Measurements from ENCODE around the gene IL23R. TPM values are rescaled to one million over a fixed set of nuclear protein-coding genes. Genes with fewer than 3 reads are reported as not detected.

The IL23R gene
- total and polyA plus RNA-seq, 2 of the 8 experiments (the other 6 are each of a cell fraction or from before 2014, with no cell fraction given), result not detected

DNA sequence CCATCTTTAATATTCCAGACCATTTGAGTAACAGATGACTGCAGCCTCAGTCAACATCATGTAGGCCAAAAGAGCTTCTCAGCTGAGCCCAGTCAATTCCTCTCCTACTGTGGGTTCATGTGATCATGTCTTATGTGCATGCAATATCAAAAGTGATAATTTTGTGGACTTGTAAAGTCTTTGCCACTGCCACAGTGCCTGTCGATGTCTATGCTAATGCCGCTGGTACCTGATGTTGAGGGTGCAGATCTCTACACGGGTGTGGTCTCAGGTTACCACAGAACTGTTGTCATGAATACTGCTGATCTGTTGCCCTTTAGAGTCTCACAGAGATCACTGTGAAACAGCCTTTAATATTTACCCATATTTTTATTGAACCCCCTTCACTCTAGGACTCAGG, 20.2 kb upstream of the IL23R start:
- Histone ChIP-seq H3K23me2 (ENCODE audit: low read depth, low read length) (no peaks in the 10 kb centered on the region), H2BK12ac (ENCODE audit: low read depth, low read length) (no peak overlapping the region), H4K5ac (ENCODE audit: insufficient read length, low read depth, low read length) (no peak overlapping the region), H2BK15ac (ENCODE audit: low read length) (no peak overlapping the region), H2AFZ (ENCODE audit: low read length) (no peak overlapping the region), H3K79me1 (ENCODE audit: low read depth, low read length) (no peaks in the 10 kb centered on the region), H2AK5ac (ENCODE audit: low read depth, low read length) (no peak overlapping the region), H2BK20ac (ENCODE audit: low read length) (no peak overlapping the region), H3K36me3 (ENCODE audit: control insufficient read depth in 2 of 4, insufficient read depth in 4 of 4, low read length in 3 of 4) (no peaks in the 10 kb centered on the region), H3K9ac (replicated peaks in 1 of 4; ENCODE audit: extremely low read depth in 1 of 4, low read depth in 3 of 4, low read length in 3 of 4) (no peak overlapping the region), H2BK5ac (ENCODE audit: low read depth, low read length) (no peak overlapping the region), H3K27me3 (replicated peaks in 1 of 4; ENCODE audit: control insufficient read depth in 3 of 4, extremely low read depth in 1 of 4, insufficient read depth in 3 of 4, low read length in 3 of 4) (no peaks in the 10 kb centered on the region), H4K91ac (replicated peaks; ENCODE audit: insufficient read length, low read length) (no peak overlapping the region), H3K27ac (ENCODE audit: low read depth, low read length) (no peak overlapping the region), H4K8ac (ENCODE audit: extremely low read depth, insufficient read depth, low read length) (no peak overlapping the region), H3K14ac (ENCODE audit: insufficient read length) (no peak overlapping the region), H4K20me1 (replicated peaks in 1 of 2; ENCODE audit: control insufficient read depth in 1 of 2, insufficient read depth in 2 of 2, low read length in 2 of 2) (no peaks in the 10 kb centered on the region), H3K23ac (ENCODE audit: insufficient read length) (no peak overlapping the region), H3K4ac (replicated peaks; ENCODE audit: insufficient read length, low read depth, low read length) (no peak overlapping the region), H3K56ac (replicated peaks; ENCODE audit: insufficient read length, low read depth, low read length) (no peak overlapping the region), H3K9me3 (ENCODE audit: insufficient read depth in 2 of 2, low read depth in 1 of 2, low read length in 1 of 2) (no peaks in the 10 kb centered on the region), H3K79me2 (ENCODE audit: control insufficient read depth in 1 of 2, insufficient read depth in 2 of 2, low read length in 2 of 2) (no peaks in the 10 kb centered on the region), H2BK120ac (replicated peaks; ENCODE audit: low read depth, low read length) (no peak overlapping the region), H3K4me3 (ENCODE audit: extremely low read depth in 1 of 4, insufficient read depth in 2 of 4, low read depth in 3 of 4, low read length in 4 of 4) (no peak overlapping the region), H3K4me2 (ENCODE audit: insufficient read depth in 1 of 2, low read depth in 2 of 2, low read length in 2 of 2) (no peak overlapping the region), H3K18ac (ENCODE audit: extremely low read depth, low read length) (no peak overlapping the region), H3K4me1 (replicated peaks in 1 of 4; ENCODE audit: control insufficient read depth in 3 of 4, insufficient read depth in 4 of 4, low read length in 3 of 4) (0 out of 7 replicates have a peak, but pooled peaks cover 0 to 4% (median 0%) of the 10 kb centered on the region in 4 experiments)
- DNase-seq (ENCODE audit: low read depth in 1 of 2, low spot score in 2 of 2) (no peak), FAIRE-seq (no peak)
- WGBS, 2 experiments (ENCODE audit: extremely low coverage in 1 of 2, insufficient coverage in 1 of 2, insufficient read length in 1 of 2, insufficient replicate concordance in 2 of 2, low coverage in 1 of 2, low lambda C conversion rate in 2 of 2, missing lambda C conversion rate in 1 of 2), result 98% methylated on average over 3 of the region's 3 CpGs; no CpG with 5 or more reads in 1 of the 2 experiments
- POLR2A ChIA-PET (ENCODE audit: partially characterized antibody), result no interaction called here
- CTCF ChIA-PET (ENCODE audit: partially characterized antibody), result interaction anchor here (0.9 to 3.6 kb wide), 8 partner anchors 10 to 153 kb away, joined by 3 to 30 read pairs (median 6); partner anchors contain the start of gene C1orf141
- TF ChIP-seq ATF3 (IDR thresholded peaks at IDR 0.05; ENCODE audit: insufficient read depth, low read depth, low read length), result no peak
- TF ChIP-seq SAP30 (IDR thresholded peaks at IDR 0.05; ENCODE audit: insufficient read depth, insufficient replicate concordance, low read length), result no peak
- TF ChIP-seq JUND (IDR thresholded peaks at IDR 0.05; ENCODE audit: low read length), result no peak
- TF ChIP-seq CBX8 (IDR thresholded peaks at IDR 0.05; ENCODE audit: borderline replicate concordance, low read depth, low read length), result no peak
- no peak for TF ChIP-seq TAF1 (IDR thresholded peaks at IDR 0.05; ENCODE audit: low read depth, low read length)
- TF ChIP-seq RBBP5 (IDR thresholded peaks at IDR 0.05; ENCODE audit: borderline replicate concordance, low read depth, low read length), result no peak
- TF ChIP-seq KDM4A (IDR thresholded peaks at IDR 0.05; ENCODE audit: low read depth, low read length, severe bottlenecking), result no peak
- TF ChIP-seq, protein P1, sequence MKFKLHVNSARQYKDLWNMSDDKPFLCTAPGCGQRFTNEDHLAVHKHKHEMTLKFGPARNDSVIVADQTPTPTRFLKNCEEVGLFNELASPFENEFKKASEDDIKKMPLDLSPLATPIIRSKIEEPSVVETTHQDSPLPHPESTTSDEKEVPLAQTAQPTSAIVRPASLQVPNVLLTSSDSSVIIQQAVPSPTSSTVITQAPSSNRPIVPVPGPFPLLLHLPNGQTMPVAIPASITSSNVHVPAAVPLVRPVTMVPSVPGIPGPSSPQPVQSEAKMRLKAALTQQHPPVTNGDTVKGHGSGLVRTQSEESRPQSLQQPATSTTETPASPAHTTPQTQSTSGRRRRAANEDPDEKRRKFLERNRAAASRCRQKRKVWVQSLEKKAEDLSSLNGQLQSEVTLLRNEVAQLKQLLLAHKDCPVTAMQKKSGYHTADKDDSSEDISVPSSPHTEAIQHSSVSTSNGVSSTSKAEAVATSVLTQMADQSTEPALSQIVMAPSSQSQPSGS (IDR thresholded peaks at IDR 0.05; ENCODE audit: low read length), result no peak
- TF ChIP-seq TAF7 (optimal IDR thresholded peaks at IDR 0.05; ENCODE audit: borderline replicate concordance, low read depth, low read length), result no peak
- no peak for TF ChIP-seq GABPA (IDR thresholded peaks at IDR 0.05; ENCODE audit: borderline replicate concordance, insufficient read depth, low read length)
- no peak for TF ChIP-seq GTF2F1 (IDR thresholded peaks at IDR 0.05; ENCODE audit: borderline replicate concordance, low read depth, low read length)

All from H1 (cell line).